H9 (cell line): ENCODE results near the gene WDFY3. TPM values are rescaled to one million over a fixed set of nuclear protein-coding genes. Genes with fewer than 3 reads are reported as not detected.
A peak's percentile ranks its signal among the peaks of the same experiment; 100 is the strongest.

Experiments used
- DNase-seq: peaks from one replicate; pipeline ENCODE4 v3.0.0-alpha.2; 2017
- H2AFZ ChIP-seq: one replicate; pipeline ENCODE4 v1.6.1; 2013; ENCODE audit warnings: mild to moderate bottlenecking, low read length, control low read depth, moderate library complexity
- H2AK5ac ChIP-seq: 2 replicates; pipeline ENCODE4 v1.6.1; 2013; ENCODE audit warnings: low read length, control low read depth, mixed read lengths; ENCODE audit not compliant: insufficient read length
- H2BK120ac ChIP-seq: one replicate; pipeline ENCODE4 v1.6.1; 2013; ENCODE audit warnings: low read depth, mild to moderate bottlenecking, low read length, control low read depth, inconsistent platforms; ENCODE audit not compliant: poor library complexity, severe bottlenecking
- H2BK12ac ChIP-seq: 2 replicates; pipeline ENCODE4 v1.6.1; 2013; ENCODE audit warnings: low read length, control low read depth, mixed read lengths, low read depth; ENCODE audit not compliant: insufficient read length
- H2BK15ac ChIP-seq: 2 replicates; pipeline ENCODE4 v1.6.1; 2013; ENCODE audit warnings: low read depth, low read length, control low read depth
- H2BK20ac ChIP-seq: one replicate; pipeline ENCODE4 v1.6.1; 2013; ENCODE audit warnings: low read depth, mild to moderate bottlenecking, low read length, control low read depth, inconsistent platforms; ENCODE audit not compliant: poor library complexity, severe bottlenecking
- H2BK5ac ChIP-seq: 2 replicates; pipeline ENCODE4 v1.6.1; 2013; ENCODE audit warnings: low read length, control low read depth, mixed read lengths; ENCODE audit not compliant: insufficient read length
- H3K14ac ChIP-seq: 2 replicates; pipeline ENCODE4 v1.6.1; 2013; ENCODE audit warnings: low read length, control low read depth; ENCODE audit not compliant: insufficient read depth
- H3K18ac ChIP-seq: 2 replicates; pipeline ENCODE4 v1.6.1; 2013; ENCODE audit warnings: low read depth, mild to moderate bottlenecking, mixed read lengths, low read length, control low read depth; ENCODE audit not compliant: insufficient read length
- H3K23ac ChIP-seq: 2 replicates; pipeline ENCODE4 v1.6.1; 2013; ENCODE audit warnings: low read length, control low read depth, mixed read lengths, low read depth; ENCODE audit not compliant: insufficient read length
- H3K23me2 ChIP-seq: 2 replicates; pipeline ENCODE4 v1.6.1; 2013; ENCODE audit warnings: low read depth, mild to moderate bottlenecking, mixed read lengths, low read length, control low read depth; ENCODE audit not compliant: insufficient read length, poor library complexity, severe bottlenecking
- H3K27ac ChIP-seq: 2 replicates; pipeline ENCODE4 v1.5.1; 2013; ENCODE audit warnings: low read length, control low read depth, mixed read lengths, low read depth; ENCODE audit not compliant: insufficient read length
- H3K27me3 ChIP-seq: 2 replicates; pipeline ENCODE4 v1.6.1; 2013; ENCODE audit warnings: low read length, control low read depth, inconsistent platforms; ENCODE audit not compliant: insufficient read depth
- H3K4ac ChIP-seq: 2 replicates; pipeline ENCODE4 v1.6.1; 2013; ENCODE audit warnings: low read depth, mild to moderate bottlenecking, control low read depth, inconsistent platforms, low read length, moderate library complexity
- H3K4me1 ChIP-seq: 2 replicates; pipeline ENCODE4 v1.6.1; 2013; ENCODE audit warnings: low read length, control low read depth, inconsistent platforms; ENCODE audit not compliant: insufficient read depth
- H3K4me2 ChIP-seq: 2 replicates; pipeline ENCODE4 v1.6.1; 2013; ENCODE audit warnings: low read length, control low read depth, mixed read lengths; ENCODE audit not compliant: insufficient read length, insufficient read depth
- H3K56ac ChIP-seq: 2 replicates; pipeline ENCODE4 v1.6.1; 2013; ENCODE audit warnings: low read depth, mild to moderate bottlenecking, mixed read lengths, low read length, control low read depth; ENCODE audit not compliant: insufficient read length
- H3K79me1 ChIP-seq: 2 replicates; pipeline ENCODE4 v1.6.1; 2013; ENCODE audit warnings: low read depth, mild to moderate bottlenecking, moderate library complexity, low read length, control low read depth, inconsistent platforms; ENCODE audit not compliant: insufficient read depth, poor library complexity, severe bottlenecking
- H3K79me2 ChIP-seq: 2 replicates; pipeline ENCODE4 v1.6.1; 2013; ENCODE audit warnings: low read length, control low read depth, inconsistent platforms; ENCODE audit not compliant: insufficient read depth
- H3K9ac ChIP-seq: 2 replicates; pipeline ENCODE4 v1.6.1; 2013; ENCODE audit warnings: low read length, control low read depth, mixed read lengths; ENCODE audit not compliant: insufficient read length; ENCODE audit errors: extremely low read depth
- H3K9me3 ChIP-seq: one replicate; pipeline ENCODE4 v1.6.1; 2013; ENCODE audit warnings: low read depth, low read length, inconsistent platforms; ENCODE audit not compliant: control insufficient read depth
- H3T11ph ChIP-seq: one replicate; pipeline ENCODE4 v1.6.1; 2013; ENCODE audit warnings: mild to moderate bottlenecking, low read length, control low read depth, inconsistent platforms
- H4K20me1 ChIP-seq: one replicate; pipeline ENCODE4 v1.6.1; 2013; ENCODE audit not compliant: control insufficient read depth, insufficient read length, insufficient read depth
- H4K5ac ChIP-seq: 2 replicates; pipeline ENCODE4 v1.6.1; 2013; ENCODE audit warnings: low read depth, mild to moderate bottlenecking, mixed read lengths, low read length, control low read depth; ENCODE audit not compliant: insufficient read length
- H4K8ac ChIP-seq: replicated peaks from 2 replicates; pipeline ENCODE4 v1.6.1; 2013; ENCODE audit warnings: low read length, control low read depth, mixed read lengths, low read depth; ENCODE audit not compliant: insufficient read length
- H4K91ac ChIP-seq: 2 replicates; pipeline ENCODE4 v1.6.1; 2013; ENCODE audit warnings: low read depth, mild to moderate bottlenecking, moderate library complexity, mixed read lengths, low read length, control low read depth; ENCODE audit not compliant: insufficient read length
- H3K27ac Mint-ChIP-seq, 3 experiments: 2 replicates in 2 of 3; 3 replicates in 1 of 3; pipeline ENCODE4 v1.8.0; 2020 to 2021; ENCODE audit warnings: mixed read lengths in 3 of 3, mild to moderate bottlenecking in 1 of 3, moderate library complexity in 1 of 3
- H3K27me3 Mint-ChIP-seq: 2 replicates; pipeline ENCODE4 v1.8.0; 2021; ENCODE audit warnings: low read depth, mild to moderate bottlenecking, moderate library complexity, mixed read lengths
- H3K36me3 Mint-ChIP-seq, 3 experiments: 2 replicates in 2 of 3; 3 replicates in 1 of 3; pipeline ENCODE4 v1.8.0; 2020 to 2021; ENCODE audit warnings: low read depth in 3 of 3, mixed read lengths in 3 of 3; ENCODE audit not compliant: insufficient read depth in 1 of 3
- H3K4me1 Mint-ChIP-seq, 2 experiments: 2 replicates each; pipeline ENCODE4 v1.8.0; 2020; ENCODE audit warnings: mixed read lengths in 2 of 2
- H3K4me3 Mint-ChIP-seq, 2 experiments: 2 replicates in 1 of 2; 3 replicates in 1 of 2; pipeline ENCODE4 v1.8.0; 2020 to 2021; ENCODE audit warnings: mild to moderate bottlenecking in 2 of 2, mixed read lengths in 2 of 2, moderate library complexity in 1 of 2
- H3K9me3 Mint-ChIP-seq, 2 experiments: 2 replicates in 1 of 2; 3 replicates in 1 of 2; pipeline ENCODE4 v1.8.0; 2020; ENCODE audit warnings: mild to moderate bottlenecking in 2 of 2, mixed read lengths in 2 of 2, moderate library complexity in 1 of 2
- CTCF ChIP-seq: fragments of 200-600 bp; sonication (generic); conservative IDR thresholded peaks from 3 replicates; pipeline ENCODE4 v1.8.0; 2021; ENCODE audit warnings: antibody characterized with exemption, mild to moderate bottlenecking
- WGBS: extraction: QIAGEN DNeasy Blood & Tissue Kit; methylation state at CpG from one replicate; pipeline ENCODE4 v1.1.7; 2013; ENCODE audit warnings: missing lambda C conversion rate, low lambda C conversion rate, mixed read lengths; ENCODE audit not compliant: insufficient read length; ENCODE audit errors: extremely low coverage; 5-methylcytosine and 5-hydroxymethylcytosine counted together
- total RNA-seq: library from RNA; stranded (reverse); gene quantifications from 2 replicates; pipeline ENCODE4 v1.2.1, GENCODE V29; 2021

Gene WDFY3
- total RNA-seq, 1 experiment from 2014 or later, result 54.6 TPM

GRCh38 chr4:84964995-84965552 is 1.4 kb downstream of the WDFY3 start:
- Histone ChIP-seq H3K14ac (no peak overlapping the region; the same call in 1 of the 2 replicates), H2AFZ (no peak overlapping the region)

More at GRCh38 chr4:84964995-84965552, 1.4 kb downstream of the WDFY3 start:
- Histone ChIP-seq H2BK5ac (no peak overlapping the region), H2BK15ac (no peak overlapping the region), H2AK5ac (no peak overlapping the region), H3K4ac (no peak overlapping the region), H3K79me1 (peaks cover 2% of the 10 kb centered on the region), H3K23ac (no peak overlapping the region), H3T11ph (no peak overlapping the region), H3K9me3 (no peaks in the 10 kb centered on the region), H2BK20ac (no peak overlapping the region), H3K4me1 (0 out of 2 replicates have a peak, but pooled peaks cover 3% of the 10 kb centered on the region), H2BK12ac (no peak overlapping the region), H3K4me2 (peak overlapping the region; percentile 84), H2BK120ac (no peak overlapping the region), H3K9ac (peak overlapping the region; percentile 55), H4K91ac (no peak overlapping the region), H3K23me2 (peaks cover 12% of the 10 kb centered on the region), H4K8ac (no peak overlapping the region), H4K20me1 (no peaks in the 10 kb centered on the region), H3K56ac (no peak overlapping the region), H3K27ac (no peak overlapping the region), H3K79me2 (peaks cover 13% of the 10 kb centered on the region; the same call in 1 of the 2 replicates), H4K5ac (no peak overlapping the region), H3K27me3 (no peaks in the 10 kb centered on the region), H3K18ac (no peak overlapping the region)
- peak overlapping the region in 2 of 3 experiments; percentile 6 to 44; a peak in 2 of 7 replicates for H3K27ac Mint-ChIP-seq
- DNase-seq, result no peak
- H3K9me3 Mint-ChIP-seq, result peaks cover 0 to 3% of the 10 kb centered on the region in 2 experiments; a peak in 1 of 5 replicates
- peak overlapping the region; percentile 94 to 98 for H3K4me3 Mint-ChIP-seq
- TF ChIP-seq CTCF, result no peak
- no peaks in the 10 kb centered on the region for H3K27me3 Mint-ChIP-seq
- H3K36me3 Mint-ChIP-seq, result peaks cover 0 to 15% (median 5%) of the 10 kb centered on the region in 3 experiments; a peak in 5 of 7 replicates
- peaks cover 15 to 34% of the 10 kb centered on the region in 2 experiments for H3K4me1 Mint-ChIP-seq
- no CpG with 5 or more reads among the region's 6 CpGs for WGBS
